ENCODE results near the gene ELOVL1.

- TF ChIP-seq EZH2 (IDR thresholded peaks at IDR 0.05; ENCODE audit: low read length) (no peak), CTCF (optimal IDR thresholded peaks at IDR 0.05 in 1 of 3, IDR thresholded peaks at IDR 0.05 in 1 of 3, conservative IDR thresholded peaks at IDR 0.05 in 1 of 3; ENCODE audit: extremely low read depth in 1 of 3, insufficient read depth in 2 of 3, low read length in 3 of 3) (peak; percentile 33 to 48 (median 42))
Measured at GRCh38 chr1:43367904-43368645, at the start of gene ELOVL1.

All from keratinocyte (primary cell).